Activated CD4-positive, alpha-beta T cell treated with anti-CD3 and anti-CD28 coated beads, Interleukin-2, amount 10 ng/mL, durations not matched to agents 7 days and 5 days (primary cell): Measurements from ENCODE around the gene RPA1. TPM values are rescaled to one million over a fixed set of nuclear protein-coding genes. Genes with fewer than 3 reads are reported as not detected.

Source experiments
- CTCF ChIA-PET: fragments of 350-600 bp; sonication (Branson Sonifier 250); formaldehyde crosslinking; loops from one replicate; lab custom pipeline; 2021; ENCODE audit warnings: antibody characterized with exemption; lab: Charles Lee
- POLR2A ChIA-PET: fragments of 350-600 bp; sonication (Branson Sonifier 250); formaldehyde crosslinking; loops from one replicate; lab custom pipeline; 2021; ENCODE audit warnings: antibody characterized with exemption; lab: Charles Lee
- DNase-seq: peaks from one replicate; pipeline ENCODE4 v3.0.0-alpha.2; 2020
- H3K27ac Mint-ChIP-seq: one replicate; pipeline ENCODE4 v1.8.0; 2021; ENCODE audit warnings: mild to moderate bottlenecking, moderate library complexity, mixed read lengths
- H3K27me3 Mint-ChIP-seq: one replicate; pipeline ENCODE4 v1.8.0; 2021; ENCODE audit warnings: mixed read lengths
- H3K36me3 Mint-ChIP-seq: one replicate; pipeline ENCODE4 v1.8.0; 2021; ENCODE audit warnings: low read depth, mixed read lengths
- H3K4me1 Mint-ChIP-seq: one replicate; pipeline ENCODE4 v1.8.0; 2021; ENCODE audit warnings: mixed read lengths
- H3K4me3 Mint-ChIP-seq: one replicate; pipeline ENCODE4 v1.8.0; 2021; ENCODE audit warnings: mild to moderate bottlenecking, moderate library complexity, mixed read lengths
- H3K9me3 Mint-ChIP-seq: one replicate; pipeline ENCODE4 v1.8.0; 2021; ENCODE audit warnings: mixed read lengths
- total RNA-seq, 2 experiments: library from RNA; stranded (reverse); gene quantifications; one replicate each; pipeline ENCODE4 v1.2.3, GENCODE V29; 2021

RPA1 gene
- total RNA-seq, 2 experiments from 2014 or later = 288 to 292 TPM

GRCh38 chr17:1920948-1921351 is 91.1 kb downstream of the RPA1 start:
- POLR2A ChIA-PET = no interaction called here
- no peak for DNase-seq
- Mint-ChIP-seq H3K4me3 (no peak overlapping the region), H3K36me3 (no peaks in the 10 kb centered on the region), H3K9me3 (no peaks in the 10 kb centered on the region), H3K27ac (no peak overlapping the region), H3K4me1 (no peaks in the 10 kb centered on the region), H3K27me3 (no peaks in the 10 kb centered on the region)
- CTCF ChIA-PET = no interaction called here

GRCh38 chr17:1928976-1929375 is 99.2 kb downstream of the RPA1 start:
- Mint-ChIP-seq H3K27me3 (no peaks in the 10 kb centered on the region), H3K27ac (no peak overlapping the region), H3K36me3 (no peaks in the 10 kb centered on the region), H3K9me3 (no peaks in the 10 kb centered on the region), H3K4me1 (no peaks in the 10 kb centered on the region), H3K4me3 (no peak overlapping the region)
- CTCF ChIA-PET = interaction anchor here (0.7 kb wide), 1 partner anchor 1413 kb away, joined by 3 read pairs; no protein-coding TSS in a partner anchor
- POLR2A ChIA-PET = no interaction called here
- DNase-seq = no peak

GRCh38 chr17:1930337-1930645 is 100.5 kb downstream of the RPA1 start:
- no peak overlapping the region for H3K27ac Mint-ChIP-seq
- CTCF ChIA-PET = no interaction called here
- H3K9me3 Mint-ChIP-seq = no peaks in the 10 kb centered on the region
- POLR2A ChIA-PET = no interaction called here
- H3K4me1 Mint-ChIP-seq = no peaks in the 10 kb centered on the region
- DNase-seq = no peak
- no peaks in the 10 kb centered on the region for H3K36me3 Mint-ChIP-seq
- H3K4me3 Mint-ChIP-seq = no peak overlapping the region
- no peaks in the 10 kb centered on the region for H3K27me3 Mint-ChIP-seq

- Mint-ChIP-seq H3K4me1 (no peaks in the 10 kb centered on the region), H3K36me3 (no peaks in the 10 kb centered on the region), H3K9me3 (no peaks in the 10 kb centered on the region), H3K4me3 (no peak overlapping the region), H3K27ac (no peak overlapping the region), H3K27me3 (no peaks in the 10 kb centered on the region)
- POLR2A ChIA-PET = no interaction called here
- no peak for DNase-seq
- CTCF ChIA-PET = interaction anchor here (1.2 kb wide), 1 partner anchor 12 kb away, joined by 3 read pairs; no protein-coding TSS in a partner anchor
Measured at GRCh38 chr17:1931844-1932579, 102.2 kb downstream of the RPA1 start.

GRCh38 chr17:1933875-1934715 is 104.3 kb downstream of the RPA1 start:
- no peaks in the 10 kb centered on the region for H3K9me3 Mint-ChIP-seq
- no peak overlapping the region for H3K4me3 Mint-ChIP-seq
- no peak overlapping the region for H3K27ac Mint-ChIP-seq
- H3K27me3 Mint-ChIP-seq = no peaks in the 10 kb centered on the region
- H3K36me3 Mint-ChIP-seq = no peaks in the 10 kb centered on the region
- ChIA-PET POLR2A (no interaction called here), CTCF (no interaction called here)
- no peaks in the 10 kb centered on the region for H3K4me1 Mint-ChIP-seq
- no peak for DNase-seq

GRCh38 chr17:1934901-1935300 is 105.1 kb downstream of the RPA1 start:
- Mint-ChIP-seq H3K4me1 (no peaks in the 10 kb centered on the region), H3K4me3 (no peak overlapping the region), H3K36me3 (no peaks in the 10 kb centered on the region), H3K27me3 (no peaks in the 10 kb centered on the region), H3K9me3 (no peaks in the 10 kb centered on the region), H3K27ac (no peak overlapping the region)
- DNase-seq = no peak
- ChIA-PET POLR2A (no interaction called here), CTCF (no interaction called here)

- DNase-seq = no peak
- H3K4me3 Mint-ChIP-seq = no peak overlapping the region
- no peaks in the 10 kb centered on the region for H3K36me3 Mint-ChIP-seq
- no peaks in the 10 kb centered on the region for H3K9me3 Mint-ChIP-seq
- H3K4me1 Mint-ChIP-seq = no peaks in the 10 kb centered on the region
- ChIA-PET POLR2A (no interaction called here), CTCF (no interaction called here)
- no peaks in the 10 kb centered on the region for H3K27me3 Mint-ChIP-seq
- H3K27ac Mint-ChIP-seq = no peak overlapping the region
Measured at GRCh38 chr17:1936766-1937165, 107.0 kb downstream of the RPA1 start.

- CTCF ChIA-PET = no interaction called here
- Mint-ChIP-seq H3K27ac (no peak overlapping the region), H3K4me1 (no peaks in the 10 kb centered on the region), H3K9me3 (no peaks in the 10 kb centered on the region), H3K4me3 (no peak overlapping the region), H3K27me3 (no peaks in the 10 kb centered on the region), H3K36me3 (no peaks in the 10 kb centered on the region)
- no peak for DNase-seq
- POLR2A ChIA-PET = no interaction called here
Measured at GRCh38 chr17:1937461-1937860, 107.7 kb downstream of the RPA1 start.

GRCh38 chr17:1939981-1940809 is 110.4 kb downstream of the RPA1 start:
- H3K4me3 Mint-ChIP-seq = no peak overlapping the region
- CTCF ChIA-PET = interaction anchor here (0.5 kb wide), 1 partner anchor 13 kb away, joined by 3 read pairs; no protein-coding TSS in a partner anchor
- no peaks in the 10 kb centered on the region for H3K4me1 Mint-ChIP-seq
- no peak overlapping the region for H3K27ac Mint-ChIP-seq
- H3K9me3 Mint-ChIP-seq = no peaks in the 10 kb centered on the region
- H3K27me3 Mint-ChIP-seq = no peaks in the 10 kb centered on the region
- no peaks in the 10 kb centered on the region for H3K36me3 Mint-ChIP-seq
- POLR2A ChIA-PET = no interaction called here
- no peak for DNase-seq

GRCh38 chr17:1940810-1941185 is 111.0 kb downstream of the RPA1 start:
- ChIA-PET CTCF (no interaction called here), POLR2A (no interaction called here)
- H3K9me3 Mint-ChIP-seq = no peaks in the 10 kb centered on the region
- no peaks in the 10 kb centered on the region for H3K4me1 Mint-ChIP-seq
- no peak overlapping the region for H3K4me3 Mint-ChIP-seq
- no peak overlapping the region for H3K27ac Mint-ChIP-seq
- DNase-seq = no peak
- H3K36me3 Mint-ChIP-seq = no peaks in the 10 kb centered on the region
- no peaks in the 10 kb centered on the region for H3K27me3 Mint-ChIP-seq

GRCh38 chr17:1941272-1942065 is 111.7 kb downstream of the RPA1 start:
- ChIA-PET POLR2A (no interaction called here), CTCF (no interaction called here)
- no peak overlapping the region for H3K4me3 Mint-ChIP-seq
- DNase-seq = no peak
- no peaks in the 10 kb centered on the region for H3K4me1 Mint-ChIP-seq
- no peaks in the 10 kb centered on the region for H3K27me3 Mint-ChIP-seq
- H3K27ac Mint-ChIP-seq = no peak overlapping the region
- H3K36me3 Mint-ChIP-seq = no peaks in the 10 kb centered on the region
- no peaks in the 10 kb centered on the region for H3K9me3 Mint-ChIP-seq

- no peaks in the 10 kb centered on the region for H3K4me1 Mint-ChIP-seq
- H3K36me3 Mint-ChIP-seq = no peaks in the 10 kb centered on the region
- ChIA-PET POLR2A (no interaction called here), CTCF (interaction anchor here (0.5 kb wide), 1 partner anchor 259 kb away, joined by 3 read pairs; no protein-coding TSS in a partner anchor)
- DNase-seq = no peak
- no peak overlapping the region for H3K4me3 Mint-ChIP-seq
- H3K9me3 Mint-ChIP-seq = no peaks in the 10 kb centered on the region
- H3K27me3 Mint-ChIP-seq = no peaks in the 10 kb centered on the region
- H3K27ac Mint-ChIP-seq = no peak overlapping the region
Measured at GRCh38 chr17:1942066-1942365, 112.2 kb downstream of the RPA1 start.
